Esophagus mucosa (tissue), 1 donor: ENCODE measurements around the gene VILL. TPM values are rescaled to one million over a fixed set of nuclear protein-coding genes. Genes with fewer than 3 reads are reported as not detected.
"Not testable (repeated sequence)": the region's sequence is repeated elsewhere in the genome, so short reads cannot be mapped to it uniquely, and the experiment has no call there.

ENCODE experiments used
- ATAC-seq: fragments of 200-7000 bp; cut with Tn5 transposase; one replicate; pipeline ENCODE4 v1.9.1; 2020
- total RNA-seq: library from RNA; stranded (reverse); gene quantifications from one replicate; pipeline ENCODE4 v1.2.4, GENCODE V29; 2023
- donor health status: DM: yes; HTN: yes; CAD: no.

Gene VILL
- total RNA-seq, 1 donor from 2014 or later: 6.1 TPM

GRCh38 chr3:37964146-37964545 is 26.4 kb upstream of the VILL start:
- ATAC-seq: no peak

GRCh38 chr3:37964716-37965115 is 25.9 kb upstream of the VILL start:
- ATAC-seq: no peak

GRCh38 chr3:37967260-37967881 is 23.2 kb upstream of the VILL start:
- ATAC-seq: peak; percentile 78

GRCh38 chr3:37968199-37968598 is 22.4 kb upstream of the VILL start:
- ATAC-seq: no peak

DNA sequence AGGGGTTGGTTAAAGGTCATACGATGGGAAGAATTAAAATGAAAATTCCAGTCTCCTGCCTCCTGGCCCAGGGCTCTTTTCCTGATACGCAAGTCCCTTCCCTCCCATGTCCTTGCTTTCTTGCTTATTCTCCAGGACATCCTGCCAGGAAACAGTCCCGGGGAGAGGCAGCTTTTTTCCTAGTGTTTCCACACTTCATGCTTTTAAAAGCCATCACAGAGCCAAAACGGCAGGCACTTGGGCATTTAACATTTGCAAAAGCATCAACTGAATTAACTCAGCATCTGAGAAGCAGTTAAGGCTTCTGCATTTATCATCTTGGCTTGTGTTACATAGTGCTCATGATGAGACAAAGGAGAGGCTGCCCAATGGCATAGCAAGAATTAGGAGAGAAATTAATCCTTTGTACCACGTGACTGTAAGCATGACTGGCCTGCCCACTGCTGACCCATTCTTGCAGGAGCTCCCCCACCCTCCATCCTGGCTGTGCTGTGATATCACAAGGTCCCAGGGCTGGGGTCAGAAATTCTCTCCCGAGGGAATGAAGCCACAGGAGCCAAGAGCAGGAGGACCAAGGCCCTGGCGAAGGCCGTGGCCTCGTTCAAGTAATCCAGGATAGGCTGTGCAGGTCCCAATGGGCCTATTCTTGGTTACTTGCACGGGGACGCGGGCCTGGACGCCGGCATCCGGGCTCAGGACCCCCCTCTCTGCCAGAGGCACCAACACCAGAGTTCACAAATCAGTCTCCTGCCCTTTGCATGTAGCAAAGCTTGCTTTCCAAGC is 21.6 kb upstream of the VILL start:
- no peak for ATAC-seq

GRCh38 chr3:37969596-37970100 is 20.9 kb upstream of the VILL start:
- peak; percentile 22 for ATAC-seq

DNA sequence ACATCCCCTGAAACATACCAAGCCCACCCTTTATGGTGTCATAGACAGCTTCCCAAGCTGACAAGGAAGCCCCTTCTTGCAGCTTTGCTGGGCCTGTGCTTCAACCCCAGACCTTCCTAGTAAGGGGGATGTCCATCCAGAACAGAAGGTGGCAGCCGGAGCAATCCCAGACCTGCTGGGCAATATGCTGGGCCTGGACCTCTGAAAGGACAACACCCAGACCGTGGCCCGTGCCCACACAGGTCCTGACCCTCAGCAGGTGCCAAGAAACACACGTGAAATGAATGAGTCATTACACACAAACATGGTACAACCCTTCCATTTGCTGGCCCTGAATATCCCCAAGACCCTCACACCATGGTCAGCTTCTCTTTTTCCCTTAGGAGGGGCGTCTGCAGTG is 19.8 kb upstream of the VILL start:
- ATAC-seq: no peak

GRCh38 chr3:37971467-37971866 is 19.1 kb upstream of the VILL start:
- ATAC-seq: no peak

- ATAC-seq: not testable (repeated sequence)
Observed at GRCh38 chr3:37972056-37972455, 18.5 kb upstream of the VILL start.

DNA sequence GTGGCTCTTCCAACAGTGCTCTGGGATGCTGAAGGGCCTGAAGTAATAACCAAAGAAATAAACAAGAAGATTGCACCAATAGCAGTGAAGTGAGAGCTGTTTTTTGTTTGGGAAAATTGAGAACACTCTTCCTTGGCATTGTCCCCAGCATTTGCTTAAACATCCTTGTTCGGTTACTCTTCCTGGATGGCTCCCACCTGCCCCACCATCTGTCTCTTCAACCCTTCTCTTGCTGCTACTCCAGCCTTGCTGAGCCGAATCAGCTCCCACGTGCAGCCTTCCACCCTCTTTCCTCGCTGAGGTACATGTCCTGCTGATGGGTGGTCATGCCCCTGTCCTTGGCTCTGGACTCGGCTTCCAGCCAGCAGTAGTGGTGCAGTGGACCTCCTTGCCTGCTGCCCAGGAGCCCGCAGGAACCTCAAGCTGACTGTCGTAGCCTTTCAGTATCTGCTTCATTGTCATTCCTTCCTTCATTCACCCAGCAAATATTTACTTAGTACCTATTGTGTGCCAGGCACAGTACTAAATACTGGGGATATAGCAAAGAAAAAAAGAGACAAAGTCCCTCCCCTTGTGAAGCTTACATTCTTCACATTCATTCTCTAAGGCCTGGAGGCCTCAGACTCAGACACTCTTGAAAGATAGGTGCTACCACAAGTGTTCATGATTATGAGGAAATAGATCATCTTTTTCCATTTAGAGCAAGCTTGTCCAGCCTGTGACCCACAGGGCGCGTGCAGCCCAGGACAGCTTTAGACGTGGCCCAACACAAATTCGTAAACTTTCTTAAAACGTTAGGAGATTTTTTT is 17.1 kb upstream of the VILL start:
- ATAC-seq: no peak

DNA sequence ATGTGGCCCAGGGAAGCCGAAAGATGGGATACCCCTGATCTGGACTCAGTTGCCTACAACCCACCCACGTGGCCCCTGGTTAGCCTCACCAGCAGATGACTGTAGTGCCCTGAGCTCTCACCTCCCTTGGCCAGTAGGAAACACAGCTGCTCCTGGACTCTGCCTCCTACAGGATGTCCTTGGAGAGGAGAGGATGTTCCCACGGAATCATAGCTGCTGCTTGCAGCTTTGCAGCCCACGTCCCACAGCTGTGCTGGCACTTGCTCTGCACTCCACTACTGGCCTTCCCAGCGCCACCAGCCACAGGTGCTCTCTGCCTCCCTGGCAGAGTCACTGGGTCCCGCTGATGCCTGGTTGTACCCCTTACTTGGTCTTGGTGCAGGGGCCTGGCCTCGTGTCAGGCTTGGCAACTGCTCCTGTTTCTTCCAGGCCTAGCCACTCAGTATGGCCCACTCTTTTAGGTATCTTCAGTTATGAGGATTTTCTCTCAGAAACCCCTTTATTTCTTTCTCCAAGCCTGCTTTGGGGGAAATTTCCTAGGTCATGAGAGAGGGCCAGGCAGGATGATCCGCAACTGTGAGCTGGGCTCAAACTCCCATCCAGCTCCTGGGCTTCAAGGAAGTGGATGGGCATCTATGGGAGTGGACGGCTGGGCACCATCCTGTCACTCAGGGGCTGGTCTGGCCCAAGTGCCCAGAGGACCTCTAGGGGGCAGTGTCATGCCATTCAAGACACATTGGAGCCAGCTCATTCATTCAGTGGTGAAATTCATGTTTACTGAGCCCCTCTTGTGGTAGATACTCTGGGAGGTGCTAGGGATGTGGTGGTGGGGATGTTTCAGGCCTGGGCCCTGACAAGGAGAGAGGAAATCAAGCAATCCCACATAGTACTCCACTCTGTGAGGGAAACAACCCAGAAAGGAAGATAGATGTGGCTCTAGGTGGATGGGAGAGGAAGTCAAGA is 16.2 kb upstream of the VILL start:
- peak; percentile 86 for ATAC-seq

GRCh38 chr3:37979541-37980461 is 10.8 kb upstream of the VILL start:
- ATAC-seq: no peak

- no peak for ATAC-seq
Observed at GRCh38 chr3:37980462-37981347, 9.9 kb upstream of the VILL start.

- peak; percentile 52 for ATAC-seq
Observed at GRCh38 chr3:37981348-37981664, 9.3 kb upstream of the VILL start.

- no peak for ATAC-seq
Observed at GRCh38 chr3:37982331-37982730, 8.3 kb upstream of the VILL start.

DNA sequence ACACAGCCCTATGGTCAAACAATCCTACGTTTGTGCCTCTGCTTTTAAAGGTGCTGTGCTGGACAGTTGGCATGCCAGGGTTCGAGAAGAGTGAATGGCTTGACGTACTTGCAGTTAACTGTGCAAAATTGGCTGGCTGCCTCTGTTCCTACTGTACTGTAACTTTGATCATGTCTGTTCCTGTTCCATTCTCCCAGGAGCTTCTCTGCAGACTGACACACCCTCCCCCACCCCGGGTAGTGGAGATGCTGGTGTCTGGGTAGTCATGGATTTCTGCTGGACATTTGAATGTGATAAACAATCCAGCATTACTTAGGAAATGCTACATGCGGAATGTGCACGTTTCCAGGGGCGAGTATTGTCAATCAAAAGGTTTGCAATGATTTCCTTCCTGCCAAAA is 6.5 kb upstream of the VILL start:
- peak; percentile 60 for ATAC-seq

DNA sequence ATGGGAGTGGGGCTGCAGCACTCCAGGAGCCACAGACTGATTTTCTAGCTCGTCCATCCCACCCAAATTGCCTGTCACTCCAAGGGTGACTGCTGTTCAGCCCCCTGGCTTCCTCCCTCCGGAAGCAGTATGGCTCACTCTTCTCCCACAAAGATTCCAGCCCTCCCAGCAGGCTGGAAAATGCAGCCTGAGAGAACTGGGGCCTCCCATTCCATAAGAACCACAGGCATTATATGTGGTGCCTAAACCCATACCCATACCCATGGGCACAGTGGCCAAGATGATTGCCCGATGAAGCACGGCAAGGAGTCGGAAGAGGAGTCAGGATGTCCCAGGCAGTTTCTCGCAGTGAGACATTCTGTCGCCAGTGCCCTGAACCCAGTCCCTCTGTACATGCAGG is 6.0 kb upstream of the VILL start:
- ATAC-seq: no peak

DNA sequence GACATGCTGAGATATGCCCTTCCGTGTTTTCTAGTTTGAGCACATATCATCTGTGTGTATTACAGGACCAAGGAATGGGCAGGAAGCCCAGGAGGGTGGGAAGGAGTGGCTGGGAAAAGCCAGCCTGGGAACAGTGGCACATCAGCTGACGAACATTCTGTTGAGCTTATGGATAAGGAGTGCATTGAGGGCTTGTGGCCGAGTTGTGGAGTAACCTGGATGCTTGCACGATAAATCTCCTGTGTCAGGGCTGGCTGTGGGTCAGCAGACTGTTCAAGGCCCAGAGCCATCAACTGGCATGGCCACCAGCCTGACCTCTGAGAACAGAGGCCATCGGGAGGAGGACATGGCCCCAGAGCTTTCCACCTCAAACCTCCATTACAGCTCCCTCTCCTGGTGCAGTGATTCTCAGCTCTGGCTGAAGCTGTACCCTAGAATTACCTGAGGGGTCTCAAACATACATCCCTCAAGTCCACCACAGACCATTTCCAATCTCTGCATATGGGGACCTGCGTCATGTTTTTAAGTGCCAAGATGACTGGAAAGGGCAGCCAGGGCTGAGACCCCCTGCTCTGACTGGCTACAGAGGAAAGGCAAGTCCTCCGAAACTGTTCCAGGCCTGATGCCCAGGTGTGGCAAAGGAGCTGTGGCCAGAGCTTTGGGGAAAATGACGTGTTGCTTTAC is 4.8 kb upstream of the VILL start:
- peak; percentile 16 for ATAC-seq
